ENCODE data around the gene CNOT10.

The CNOT10 gene

DNA sequence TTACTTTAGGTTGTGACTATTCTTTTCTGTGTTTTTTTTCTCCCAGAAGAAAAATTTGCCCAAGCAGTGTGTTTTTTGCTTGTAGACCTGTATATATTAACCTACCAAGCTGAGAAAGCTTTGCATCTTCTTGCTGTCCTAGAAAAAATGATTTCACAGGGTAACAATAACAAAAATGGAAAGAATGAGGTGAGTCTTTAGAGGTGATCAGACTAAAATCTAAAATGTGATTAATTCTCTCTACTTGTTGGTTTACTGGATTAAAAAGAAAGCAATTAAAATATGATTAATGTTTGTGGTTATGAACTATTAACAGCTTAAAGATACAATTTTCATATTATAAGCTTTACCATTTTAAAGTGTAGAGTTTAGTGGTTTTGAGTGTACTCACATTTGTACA is 28.2 kb downstream of the CNOT10 start:
- Histone ChIP-seq H3K9me2 (ENCODE audit: low read depth, low read length) (no peaks in the 10 kb centered on the region), H3K36me3 (ENCODE audit: insufficient read depth, low read length) (peaks cover 84% of the 10 kb centered on the region), H3K9ac (ENCODE audit: low read length) (no peak overlapping the region), H3K79me2 (ENCODE audit: insufficient read depth, low read length) (no peaks in the 10 kb centered on the region), H3K4me2 (ENCODE audit: low read length) (no peak overlapping the region), H2AFZ (ENCODE audit: low read length) (no peak overlapping the region), H3F3A (ENCODE audit: insufficient read depth, low read length) (no peaks in the 10 kb centered on the region), H3K4me3 (ENCODE audit: low read depth, low read length, poor library complexity, severe bottlenecking) (no peak overlapping the region), H3K27ac (ENCODE audit: low read depth, low read length, poor library complexity, severe bottlenecking) (no peak overlapping the region), H4K20me1 (ENCODE audit: insufficient read depth, low read length) (no peaks in the 10 kb centered on the region), H3K9me3 (ENCODE audit: low read length) (no peaks in the 10 kb centered on the region), H3K27me3 (ENCODE audit: insufficient read depth, low read length) (no peaks in the 10 kb centered on the region), H3K4me1 (ENCODE audit: insufficient read depth, low read length, severe bottlenecking) (no peaks in the 10 kb centered on the region)
- TF ChIP-seq, protein P1, sequence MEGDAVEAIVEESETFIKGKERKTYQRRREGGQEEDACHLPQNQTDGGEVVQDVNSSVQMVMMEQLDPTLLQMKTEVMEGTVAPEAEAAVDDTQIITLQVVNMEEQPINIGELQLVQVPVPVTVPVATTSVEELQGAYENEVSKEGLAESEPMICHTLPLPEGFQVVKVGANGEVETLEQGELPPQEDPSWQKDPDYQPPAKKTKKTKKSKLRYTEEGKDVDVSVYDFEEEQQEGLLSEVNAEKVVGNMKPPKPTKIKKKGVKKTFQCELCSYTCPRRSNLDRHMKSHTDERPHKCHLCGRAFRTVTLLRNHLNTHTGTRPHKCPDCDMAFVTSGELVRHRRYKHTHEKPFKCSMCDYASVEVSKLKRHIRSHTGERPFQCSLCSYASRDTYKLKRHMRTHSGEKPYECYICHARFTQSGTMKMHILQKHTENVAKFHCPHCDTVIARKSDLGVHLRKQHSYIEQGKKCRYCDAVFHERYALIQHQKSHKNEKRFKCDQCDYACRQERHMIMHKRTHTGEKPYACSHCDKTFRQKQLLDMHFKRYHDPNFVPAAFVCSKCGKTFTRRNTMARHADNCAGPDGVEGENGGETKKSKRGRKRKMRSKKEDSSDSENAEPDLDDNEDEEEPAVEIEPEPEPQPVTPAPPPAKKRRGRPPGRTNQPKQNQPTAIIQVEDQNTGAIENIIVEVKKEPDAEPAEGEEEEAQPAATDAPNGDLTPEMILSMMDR (IDR thresholded peaks at IDR 0.05; ENCODE audit: low read length) = no peak
- TF ChIP-seq EZH2 (IDR thresholded peaks at IDR 0.05; ENCODE audit: borderline replicate concordance, low read length) = no peak

DNA sequence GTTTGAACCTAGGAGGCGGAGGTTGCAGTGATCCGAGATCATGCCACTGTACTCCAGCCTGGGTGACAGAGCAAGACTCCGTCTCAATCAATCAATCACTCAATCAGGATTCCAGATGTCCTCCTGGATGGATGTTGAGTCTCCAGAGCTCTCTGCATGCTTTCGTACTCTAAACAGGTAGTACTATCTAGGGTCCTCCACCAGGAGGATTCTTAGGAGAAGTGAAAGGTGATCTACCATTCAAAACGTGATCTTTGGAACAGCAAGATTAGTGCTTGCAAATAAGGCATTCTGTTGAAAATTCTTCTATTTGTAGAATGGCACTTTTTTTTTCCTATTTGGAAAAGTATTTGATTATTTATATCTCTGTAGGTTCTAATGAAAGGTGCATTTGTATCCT is 34.3 kb downstream of the CNOT10 start:
- TF ChIP-seq EZH2 (IDR thresholded peaks at IDR 0.05; ENCODE audit: borderline replicate concordance, low read length) = no peak
- TF ChIP-seq, protein P1 (IDR thresholded peaks at IDR 0.05; ENCODE audit: low read length) = no peak

DNA sequence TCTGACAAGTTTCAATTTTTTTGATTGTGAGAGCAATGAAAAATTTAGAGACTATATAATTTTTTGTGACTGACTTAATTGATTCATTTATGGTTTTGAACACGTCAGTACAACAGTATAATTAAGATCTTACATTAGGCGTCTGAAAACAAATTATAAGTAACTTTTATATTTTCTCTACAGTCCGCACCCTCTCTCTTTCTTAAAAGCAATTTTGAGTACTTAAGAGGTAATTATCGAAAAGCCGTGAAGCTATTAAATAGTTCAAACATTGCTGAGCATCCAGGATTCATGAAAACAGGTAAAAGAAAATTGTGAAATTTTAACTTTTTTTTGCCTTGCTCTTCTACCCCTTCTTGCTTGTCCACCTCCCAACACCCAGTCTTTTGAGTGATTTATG is 34.9 kb downstream of the CNOT10 start:
- no peaks in the 10 kb centered on the region for H3K79me2 ChIP-seq (ENCODE audit: insufficient read depth, low read length)
- H3K4me1 ChIP-seq (ENCODE audit: insufficient read depth, low read length, severe bottlenecking) = no peaks in the 10 kb centered on the region
- H3K4me2 ChIP-seq (ENCODE audit: low read length) = no peak overlapping the region
- H2AFZ ChIP-seq (ENCODE audit: low read length) = no peak overlapping the region
- no peak overlapping the region for H3K4me3 ChIP-seq (ENCODE audit: low read depth, low read length, poor library complexity, severe bottlenecking)
- no peaks in the 10 kb centered on the region for H3K9me2 ChIP-seq (ENCODE audit: low read depth, low read length)
- no peak for TF ChIP-seq EZH2 (IDR thresholded peaks at IDR 0.05; ENCODE audit: borderline replicate concordance, low read length)
- TF ChIP-seq, protein P1 (IDR thresholded peaks at IDR 0.05; ENCODE audit: low read length) = no peak
- no peaks in the 10 kb centered on the region for H3K9me3 ChIP-seq (ENCODE audit: low read length)
- no peak overlapping the region for H3K9ac ChIP-seq (ENCODE audit: low read length)
- no peaks in the 10 kb centered on the region for H3F3A ChIP-seq (ENCODE audit: insufficient read depth, low read length)
- no peaks in the 10 kb centered on the region for H3K27me3 ChIP-seq (ENCODE audit: insufficient read depth, low read length)
- H3K36me3 ChIP-seq (ENCODE audit: insufficient read depth, low read length) = peaks cover 53% of the 10 kb centered on the region
- no peak overlapping the region for H3K27ac ChIP-seq (ENCODE audit: low read depth, low read length, poor library complexity, severe bottlenecking)
- no peaks in the 10 kb centered on the region for H4K20me1 ChIP-seq (ENCODE audit: insufficient read depth, low read length)

More for the DNA sequence above, 34.3 kb downstream of the CNOT10 start:
- no peak overlapping the region for H3K4me3 ChIP-seq (ENCODE audit: low read depth, low read length, poor library complexity, severe bottlenecking)
- no peak overlapping the region for H3K9ac ChIP-seq (ENCODE audit: low read length)
- no peaks in the 10 kb centered on the region for H3K79me2 ChIP-seq (ENCODE audit: insufficient read depth, low read length)
- H3K4me1 ChIP-seq (ENCODE audit: insufficient read depth, low read length, severe bottlenecking) = no peaks in the 10 kb centered on the region
- no peaks in the 10 kb centered on the region for H3K9me3 ChIP-seq (ENCODE audit: low read length)
- no peaks in the 10 kb centered on the region for H3F3A ChIP-seq (ENCODE audit: insufficient read depth, low read length)
- no peaks in the 10 kb centered on the region for H4K20me1 ChIP-seq (ENCODE audit: insufficient read depth, low read length)
- H2AFZ ChIP-seq (ENCODE audit: low read length) = no peak overlapping the region
- H3K27me3 ChIP-seq (ENCODE audit: insufficient read depth, low read length) = no peaks in the 10 kb centered on the region
- H3K4me2 ChIP-seq (ENCODE audit: low read length) = no peak overlapping the region
- no peak overlapping the region for H3K27ac ChIP-seq (ENCODE audit: low read depth, low read length, poor library complexity, severe bottlenecking)
- peaks cover 49% of the 10 kb centered on the region for H3K36me3 ChIP-seq (ENCODE audit: insufficient read depth, low read length)
- H3K9me2 ChIP-seq (ENCODE audit: low read depth, low read length) = no peaks in the 10 kb centered on the region

Measured in OCI-LY1 (cell line).